ENCODE results near the gene BRPF3. TPM values are rescaled to one million over a fixed set of nuclear protein-coding genes. Genes with fewer than 3 reads are reported as not detected.

Gene BRPF3
- total and polyA plus RNA-seq, 10 donors, result 2.4 to 42.7 (median 31.6) TPM

- Histone ChIP-seq H3K4me1 (peaks cover 13 to 60% (median 29%) of the 10 kb centered on the region in 6 donors), H3K27ac (peak overlapping the region in 1 of 8 donors; percentile 29), H3K36me3 (no peaks in the 10 kb centered on the region), H3K27me3 (replicated peaks in 1 of 7) (no peaks in the 10 kb centered on the region), H3K4me3 (peak overlapping the region in 1 of 8 donors; percentile 27), H3K9me3 (no peaks in the 10 kb centered on the region)
- 12 to 21% (median 16%) methylated on average over 10 of the region's 10 CpGs for WGBS, 5 donors
- no peak for DNase-seq
- intact Hi-C loops (cut with DNase I; ENCODE audit: low total_unique reads), result no loop called here
- no peak for TF ChIP-seq POLR2AphosphoS5 (IDR thresholded peaks at IDR 0.05)
- TF ChIP-seq POLR2A (IDR thresholded peaks at IDR 0.05), result no peak
- TF ChIP-seq CTCF (IDR thresholded peaks at IDR 0.05 in 8 of 11, conservative IDR thresholded peaks at IDR 0.05 in 3 of 11), result no peak
Measured at GRCh38 chr6:36241728-36242127, 45.2 kb downstream of the BRPF3 start.

GRCh38 chr6:36242161-36242560 is 45.6 kb downstream of the BRPF3 start:
- whole genome bisulfite sequencing, 5 donors, result 64 to 75% (median 68%) methylated on average over 5 of the region's 5 CpGs
- no peaks in the 10 kb centered on the region for H3K9me3 ChIP-seq
- peaks cover 13 to 65% (median 29%) of the 10 kb centered on the region in 6 donors for H3K4me1 ChIP-seq

DNA sequence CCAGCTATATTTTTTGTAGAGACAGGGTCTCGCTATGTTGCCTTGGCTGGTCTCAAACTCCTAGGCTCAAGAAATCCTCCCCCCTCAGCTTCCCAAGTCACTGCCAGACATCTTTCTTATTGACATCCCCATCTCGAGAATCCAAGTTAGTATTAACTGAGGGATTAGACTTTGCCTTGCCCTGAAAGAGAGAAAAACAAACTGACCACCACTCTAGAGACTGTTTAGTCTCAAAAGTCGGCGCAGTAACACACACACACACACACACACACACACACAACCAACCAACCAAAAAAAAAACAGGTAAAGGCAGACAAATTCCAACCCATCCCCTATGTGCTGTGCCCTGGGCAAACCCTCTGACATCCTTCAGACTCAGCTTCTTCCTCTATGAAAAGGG is 46.1 kb downstream of the BRPF3 start:
- intact Hi-C loops (cut with DNase I; ENCODE audit: low total_unique reads), result no loop called here
- DNase-seq, result no peak
- WGBS, 5 donors, result 86 to 96% (median 91%) methylated on average over 4 of the region's 4 CpGs
- no peaks in the 10 kb centered on the region for H3K36me3 ChIP-seq
- no peak for TF ChIP-seq POLR2AphosphoS5 (IDR thresholded peaks at IDR 0.05)
- no peak for TF ChIP-seq POLR2A (IDR thresholded peaks at IDR 0.05)
- TF ChIP-seq CTCF (IDR thresholded peaks at IDR 0.05 in 8 of 11, conservative IDR thresholded peaks at IDR 0.05 in 3 of 11), result no peak
- H3K27ac ChIP-seq, result no peak overlapping the region
- peaks cover 13 to 69% (median 29%) of the 10 kb centered on the region in 6 donors for H3K4me1 ChIP-seq
- H3K4me3 ChIP-seq, result no peak overlapping the region
- no peaks in the 10 kb centered on the region for H3K9me3 ChIP-seq
- H3K27me3 ChIP-seq (replicated peaks in 1 of 7), result no peaks in the 10 kb centered on the region

More at GRCh38 chr6:36242161-36242560, 45.6 kb downstream of the BRPF3 start:
- TF ChIP-seq CTCF (IDR thresholded peaks at IDR 0.05 in 8 of 11, conservative IDR thresholded peaks at IDR 0.05 in 3 of 11) (no peak), POLR2A (IDR thresholded peaks at IDR 0.05) (no peak), POLR2AphosphoS5 (IDR thresholded peaks at IDR 0.05) (no peak)
- Histone ChIP-seq H3K4me3 (peak overlapping the region in 1 of 8 donors; percentile 27), H3K27me3 (replicated peaks in 1 of 7) (no peaks in the 10 kb centered on the region), H3K27ac (no peak overlapping the region), H3K36me3 (no peaks in the 10 kb centered on the region)
- intact Hi-C loops (cut with DNase I; ENCODE audit: low total_unique reads), result no loop called here
- DNase-seq, result no peak

DNA sequence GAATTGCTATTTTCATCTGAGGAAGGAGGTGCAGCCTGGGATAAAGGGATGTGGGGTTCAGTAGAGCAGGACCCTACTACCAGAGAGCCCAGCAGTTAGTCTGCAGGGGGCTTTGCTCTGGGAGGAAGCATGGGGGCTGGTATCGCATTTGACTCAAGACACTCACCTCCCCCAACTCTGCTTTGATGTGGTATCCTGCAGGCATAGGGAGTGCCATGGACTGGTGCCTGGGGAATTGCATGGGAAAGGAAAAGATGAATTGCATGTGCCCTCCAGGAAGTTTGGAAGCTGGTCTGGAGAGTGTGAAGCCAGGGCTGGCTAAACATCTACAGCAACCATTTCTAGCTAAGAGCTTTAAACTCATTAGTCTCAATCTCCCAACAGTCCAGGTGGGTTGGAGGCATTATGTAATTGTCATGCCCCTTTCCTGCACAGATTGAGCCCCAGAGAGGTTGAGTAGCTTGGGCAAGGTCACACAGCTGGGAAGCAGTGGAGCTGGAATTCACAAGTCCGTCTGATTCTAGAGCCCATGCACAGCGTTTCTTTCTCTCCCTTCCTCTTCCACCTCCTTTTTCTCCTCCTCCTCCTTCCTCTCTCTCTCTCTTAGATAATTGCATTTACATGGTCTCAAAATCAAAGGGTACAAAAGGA is 47.1 kb downstream of the BRPF3 start:
- DNase-seq, result no peak
- Histone ChIP-seq H3K27ac (no peak overlapping the region), H3K4me3 (no peak overlapping the region), H3K36me3 (no peaks in the 10 kb centered on the region), H3K27me3 (replicated peaks in 1 of 7) (no peaks in the 10 kb centered on the region), H3K9me3 (no peaks in the 10 kb centered on the region), H3K4me1 (peaks cover 13 to 80% (median 32%) of the 10 kb centered on the region in 6 donors)
- intact Hi-C loops (cut with DNase I; ENCODE audit: low total_unique reads), result no loop called here
- WGBS, 5 donors, result 66 to 82% (median 76%) methylated on average over 3 of the region's 3 CpGs
- no peak for TF ChIP-seq CTCF (IDR thresholded peaks at IDR 0.05 in 8 of 11, conservative IDR thresholded peaks at IDR 0.05 in 3 of 11)
- no peak for TF ChIP-seq POLR2AphosphoS5 (IDR thresholded peaks at IDR 0.05)
